HL-60 (cell line): ENCODE results near the gene LGALS14.

Experiments used
- CTCF ChIP-seq: IDR thresholded peaks from one replicate; pipeline ENCODE4 v1.5.1; 2011; ENCODE audit warnings: low read length, control low read depth, inconsistent platforms; ENCODE audit not compliant: insufficient read depth
- GABPA ChIP-seq: IDR thresholded peaks from 2 replicates; pipeline ENCODE4 v1.6.1; 2012; ENCODE audit warnings: low read depth
- POLR2AphosphoS5 ChIP-seq: IDR thresholded peaks from 2 replicates; pipeline ENCODE4 v1.6.1; 2012; ENCODE audit warnings: low read depth
- REST ChIP-seq: IDR thresholded peaks from 2 replicates; pipeline ENCODE4 v1.6.1; 2012; ENCODE audit warnings: low read depth; ENCODE audit not compliant: insufficient replicate concordance

GRCh38 chr19:39709026-39709872 is 5.0 kb downstream of the LGALS14 start:
- TF ChIP-seq CTCF (no peak), POLR2AphosphoS5 (no peak), REST (no peak), GABPA (no peak)
